IPS DF 4.7 (cell line): ENCODE measurements around the gene MN1.

Source experiments
- DNase-seq: peaks from one replicate; pipeline ENCODE4 v3.0.0-alpha.2; 2013; ENCODE audit warnings: low spot score; ENCODE audit errors: extremely low read depth

The MN1 gene

GRCh38 chr22:27800250-27801201 lies 1.0 kb downstream of the MN1 start:
- no peak for DNase-seq

- DNase-seq = no peak
Observed at GRCh38 chr22:27799827-27800249, 1.7 kb downstream of the MN1 start.

GRCh38 chr22:27799015-27799826 lies 2.3 kb downstream of the MN1 start:
- no peak for DNase-seq

- no peak for DNase-seq
Observed at GRCh38 chr22:27798511-27799014, 3.0 kb downstream of the MN1 start.

DNA sequence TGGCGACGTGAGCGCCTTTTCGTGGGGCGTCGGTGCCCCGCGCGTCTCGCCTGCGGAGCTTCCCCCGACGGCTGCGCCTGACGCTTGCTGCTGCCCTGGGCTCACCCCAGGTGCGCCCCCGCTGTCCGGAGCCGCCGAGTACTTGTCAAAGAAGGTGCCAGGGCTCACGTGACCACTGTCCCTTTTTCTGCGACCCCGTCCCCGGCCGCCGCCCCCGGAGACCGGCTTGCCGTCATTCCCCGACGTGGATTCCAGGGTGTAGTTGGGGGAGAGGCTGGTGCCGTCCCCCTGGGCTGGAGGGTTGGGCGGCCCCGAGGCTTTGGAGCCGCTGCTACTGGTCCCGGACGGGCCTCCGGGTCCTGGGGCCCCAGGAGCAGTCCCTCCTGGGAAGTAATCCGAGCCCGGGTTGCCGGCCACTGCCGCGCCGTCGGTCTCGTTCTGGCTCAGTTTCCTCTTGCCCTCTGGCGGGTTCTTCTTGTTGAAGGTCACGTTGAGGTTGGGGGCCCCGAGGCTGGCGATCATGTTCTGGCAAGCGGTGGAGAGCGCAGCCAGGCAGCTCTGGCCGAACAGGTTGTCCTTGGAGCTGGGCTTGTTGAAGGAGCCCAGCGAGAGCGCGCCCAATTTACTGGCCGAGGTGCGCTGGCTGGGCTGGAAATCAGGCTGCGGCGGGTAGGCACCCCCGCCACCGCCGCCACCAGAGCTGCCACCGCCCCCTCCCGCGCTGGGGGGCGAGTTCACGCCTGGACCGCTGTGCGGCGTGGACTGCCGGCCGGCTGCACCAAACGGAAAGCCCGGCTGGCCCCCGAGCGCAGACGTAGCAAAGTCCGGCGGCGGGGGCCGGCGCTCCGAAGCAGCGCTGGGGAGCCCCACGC lies 3.8 kb downstream of the MN1 start:
- DNase-seq = no peak

DNA sequence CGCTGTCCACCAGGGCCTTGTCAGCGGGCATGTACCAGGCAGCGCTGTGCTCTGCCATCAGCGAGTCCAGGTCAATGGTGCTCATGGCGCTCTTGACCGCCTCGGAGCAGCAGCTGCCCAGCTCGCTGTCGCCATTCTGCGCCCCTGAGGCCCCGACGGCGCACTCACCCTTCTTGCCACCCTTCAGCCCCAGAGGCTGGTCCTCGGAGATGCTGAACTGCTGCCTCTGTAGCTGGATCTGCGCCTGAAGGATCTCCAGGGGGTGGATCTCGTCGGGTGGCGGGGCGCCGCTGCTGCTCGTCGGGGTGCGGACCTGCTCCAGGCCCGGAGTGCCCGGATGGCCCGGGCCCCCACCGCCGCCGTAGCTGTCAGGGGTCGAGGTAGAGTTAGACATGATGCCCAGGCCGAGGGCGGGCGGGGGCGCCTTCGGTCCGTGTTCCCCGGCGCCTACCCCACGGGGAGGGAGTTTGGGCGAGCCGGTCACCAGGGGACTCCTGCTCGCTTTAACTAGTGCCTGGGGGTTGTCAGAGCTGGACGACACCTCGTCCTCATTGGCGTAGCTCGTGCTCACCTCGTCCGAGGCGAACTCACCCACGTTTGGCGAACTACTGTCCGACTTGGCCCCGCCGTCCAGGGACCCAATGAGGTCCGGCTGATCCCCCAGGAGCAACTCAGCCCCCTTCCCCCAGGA lies 4.6 kb downstream of the MN1 start:
- no peak for DNase-seq

DNA sequence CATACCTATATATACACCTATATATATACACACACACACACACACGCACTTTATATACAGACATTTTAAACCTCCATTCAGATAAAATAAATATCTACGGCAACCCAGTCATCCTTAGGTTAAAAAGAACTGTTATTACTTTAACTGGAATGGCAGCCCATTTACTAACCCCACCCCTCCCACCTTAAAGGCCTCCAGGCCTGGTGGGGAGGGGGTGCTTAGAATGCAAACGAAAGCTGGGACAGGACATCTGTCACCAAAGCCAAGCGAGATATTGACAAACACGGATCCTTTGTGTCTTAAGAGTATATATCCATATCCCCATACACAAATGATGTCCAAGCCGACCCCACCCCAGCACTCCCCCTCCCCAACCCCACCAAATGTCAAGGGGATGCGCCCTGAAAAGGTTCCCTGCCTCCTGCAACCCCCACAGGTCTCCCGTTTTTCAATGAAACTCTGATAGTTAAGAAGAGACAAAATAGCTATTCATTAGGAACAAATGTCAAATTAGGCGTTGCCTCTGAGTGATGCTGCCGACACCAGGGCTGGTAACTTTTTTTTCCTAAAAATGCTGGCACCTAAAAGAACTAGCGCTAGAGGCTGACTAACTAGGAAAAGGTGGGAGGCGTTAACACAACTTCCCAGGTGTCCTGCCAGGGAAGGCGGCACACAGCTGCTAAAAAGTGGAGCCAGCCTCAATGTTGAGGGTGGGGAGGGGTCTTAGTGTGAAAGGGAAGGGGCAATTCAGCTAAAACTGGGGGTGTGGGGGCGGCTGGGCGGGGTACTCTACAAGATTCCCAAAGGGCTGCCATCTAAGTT lies 5.6 kb downstream of the MN1 start:
- no peak for DNase-seq

DNA sequence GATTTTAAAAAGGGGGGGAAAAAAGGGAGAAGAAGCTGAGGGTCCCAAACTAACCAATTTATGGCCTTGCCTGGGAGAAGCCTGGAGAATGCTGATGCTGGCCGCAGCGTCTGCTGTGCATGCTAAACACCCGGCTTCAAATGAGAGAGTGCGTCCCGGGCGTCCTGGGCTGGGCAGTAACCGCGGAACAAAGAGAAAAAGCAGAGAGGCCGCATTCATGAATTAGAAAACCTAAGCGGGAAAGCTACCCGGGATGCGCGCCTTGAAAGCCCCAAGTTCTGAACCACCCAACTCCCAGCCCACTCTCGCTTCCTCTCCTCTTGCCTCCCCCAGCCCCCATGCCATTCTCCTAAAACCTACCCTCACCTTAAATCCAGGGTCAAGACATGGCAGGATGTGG lies 6.5 kb downstream of the MN1 start:
- no peak for DNase-seq

- no peak for DNase-seq
Observed at GRCh38 chr22:27794226-27794625, 7.3 kb downstream of the MN1 start.

GRCh38 chr22:27793576-27793975 lies 8.0 kb downstream of the MN1 start:
- DNase-seq = no peak

DNA sequence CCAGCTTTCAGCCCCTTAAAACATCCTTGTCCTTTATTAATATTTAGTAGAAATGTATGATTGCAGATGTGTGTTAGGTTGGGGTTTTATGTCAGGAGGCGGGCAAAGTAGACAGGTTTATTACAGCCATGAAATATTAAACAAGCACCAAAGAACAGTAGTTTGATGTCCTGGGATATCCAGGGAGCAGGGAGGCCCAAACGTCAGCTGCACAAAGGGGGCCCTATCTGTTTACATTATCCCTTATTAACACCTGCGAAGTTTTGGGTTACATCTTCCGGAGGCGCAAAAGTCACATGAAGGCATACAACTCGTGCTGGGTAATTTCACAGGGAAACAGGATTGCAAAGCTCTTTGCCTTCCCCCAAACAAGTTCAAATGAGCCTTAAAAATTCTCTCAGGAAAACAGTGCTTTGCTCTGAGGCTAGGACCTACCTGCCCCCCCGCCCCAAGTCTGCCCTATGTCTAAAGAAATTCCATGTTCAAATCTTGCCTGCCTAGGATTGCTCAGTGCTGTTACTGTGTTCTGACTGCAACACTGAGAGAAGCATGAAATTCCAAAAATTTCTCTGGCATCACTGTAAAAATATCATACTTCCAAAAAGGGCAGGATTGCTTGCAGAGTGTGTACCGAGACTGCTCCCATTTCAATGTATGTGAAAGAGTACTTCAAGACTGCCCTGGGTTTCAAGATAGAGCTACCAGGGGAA lies 8.9 kb downstream of the MN1 start:
- DNase-seq = no peak

DNA sequence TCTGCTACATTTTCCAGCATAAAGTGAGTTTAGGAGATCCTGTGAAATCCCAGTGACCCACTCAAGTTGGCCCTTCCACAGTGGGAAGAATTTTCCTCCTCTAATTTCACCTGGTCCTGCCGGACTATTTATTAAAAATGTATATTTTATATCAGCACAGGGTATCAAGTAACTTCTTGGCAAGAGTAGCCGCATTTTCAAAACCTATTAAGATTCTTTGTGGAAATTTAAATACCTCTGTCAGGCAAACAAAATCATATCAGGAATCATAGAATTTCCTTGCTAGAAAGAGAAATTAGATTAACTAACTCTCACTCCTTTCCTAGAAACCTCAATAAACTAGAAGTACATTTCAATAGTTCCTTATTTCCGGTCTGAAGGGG lies 9.7 kb downstream of the MN1 start:
- DNase-seq = no peak

DNA sequence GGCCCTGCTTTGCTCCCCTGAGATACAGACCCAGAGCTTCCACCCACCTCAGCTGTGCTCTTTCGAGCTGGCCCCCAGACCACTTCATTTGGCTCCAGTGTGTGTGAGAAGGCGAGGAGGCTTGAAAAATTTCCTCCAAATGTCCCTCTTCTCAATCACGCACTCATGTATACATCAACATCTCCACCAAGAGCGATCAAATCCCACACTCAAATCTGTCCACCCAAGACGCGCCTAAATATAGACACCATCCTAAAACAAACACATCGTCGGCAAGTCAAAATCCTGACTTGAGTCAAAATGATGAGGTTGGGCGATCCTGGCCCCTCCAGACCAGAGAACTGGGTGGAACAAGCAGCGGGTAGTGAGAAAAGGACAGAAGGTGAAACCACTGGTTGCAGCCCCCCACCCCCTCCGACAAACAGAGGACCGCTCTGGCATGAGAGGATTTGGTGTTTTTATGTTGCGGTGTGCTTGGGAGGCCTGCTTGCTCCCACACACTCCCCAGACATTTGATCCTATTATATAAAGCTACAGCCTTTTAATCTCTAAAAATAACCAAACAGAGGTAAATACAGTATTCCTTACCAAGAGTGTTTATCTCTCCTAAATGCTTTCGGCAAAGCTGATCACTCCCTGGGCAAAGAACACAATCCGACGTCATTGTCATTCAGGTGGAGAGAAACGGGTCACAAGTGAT lies 10.2 kb downstream of the MN1 start:
- no peak for DNase-seq

- DNase-seq = no peak
Observed at GRCh38 chr22:27790376-27791158, 11.0 kb downstream of the MN1 start.

GRCh38 chr22:27788500-27789288 lies 12.9 kb downstream of the MN1 start:
- no peak for DNase-seq

GRCh38 chr22:27786965-27787364 lies 14.6 kb downstream of the MN1 start:
- DNase-seq = no peak
